Measurements from ENCODE around the gene GPR157.

Gene GPR157

DNA sequence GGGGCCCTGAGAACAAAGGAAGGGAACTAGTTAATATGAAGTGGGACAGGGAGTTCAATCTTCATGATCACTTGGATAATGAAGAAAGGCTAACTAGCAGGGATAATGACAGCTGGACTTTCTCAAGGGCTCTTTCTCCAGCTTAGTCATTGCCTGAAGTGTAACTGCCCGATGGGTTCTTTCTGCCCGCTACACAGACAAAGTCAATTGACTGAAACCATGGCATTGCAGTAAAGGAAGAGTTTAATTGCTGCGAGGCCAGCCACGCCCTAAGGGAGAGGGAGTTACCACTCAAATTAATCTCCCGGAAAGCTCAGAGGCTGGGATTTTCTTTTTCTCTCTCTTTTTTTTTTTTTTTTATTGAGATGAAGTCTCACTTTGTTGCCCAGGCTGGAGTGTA lies 42.9 kb downstream of the GPR157 start:
- no peak for DNase-seq

DNA sequence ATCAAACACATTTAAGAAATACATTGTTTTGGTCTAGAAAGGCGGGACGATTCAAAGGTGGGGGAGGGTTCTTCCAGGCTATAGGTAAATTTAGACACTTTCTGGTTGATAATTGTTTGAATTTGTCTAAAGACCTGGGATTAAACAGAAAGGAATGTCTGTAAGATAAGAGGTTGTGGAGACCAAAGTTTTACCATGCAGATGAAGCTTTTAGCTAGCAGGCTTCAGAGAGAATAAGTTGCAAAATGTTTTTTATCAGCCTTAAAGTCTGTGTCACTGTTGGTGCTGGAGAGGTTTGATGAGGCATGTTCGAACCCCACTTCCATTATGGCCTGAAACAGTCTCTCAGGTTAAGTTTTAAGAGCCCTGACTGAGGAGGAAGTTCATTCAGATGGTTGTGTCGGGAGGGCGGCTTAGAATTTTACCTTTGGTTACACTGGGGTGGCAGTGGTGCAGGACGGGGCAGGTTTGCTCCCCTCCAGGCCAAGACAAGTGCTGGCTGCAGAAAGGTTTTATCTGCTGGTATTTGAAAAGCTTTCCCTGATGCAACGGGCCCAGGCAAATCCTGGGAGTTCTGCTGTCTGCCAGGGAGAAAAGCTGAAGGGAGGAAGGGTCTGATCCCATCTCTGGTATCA lies 43.5 kb downstream of the GPR157 start:
- no peak for DNase-seq

DNA sequence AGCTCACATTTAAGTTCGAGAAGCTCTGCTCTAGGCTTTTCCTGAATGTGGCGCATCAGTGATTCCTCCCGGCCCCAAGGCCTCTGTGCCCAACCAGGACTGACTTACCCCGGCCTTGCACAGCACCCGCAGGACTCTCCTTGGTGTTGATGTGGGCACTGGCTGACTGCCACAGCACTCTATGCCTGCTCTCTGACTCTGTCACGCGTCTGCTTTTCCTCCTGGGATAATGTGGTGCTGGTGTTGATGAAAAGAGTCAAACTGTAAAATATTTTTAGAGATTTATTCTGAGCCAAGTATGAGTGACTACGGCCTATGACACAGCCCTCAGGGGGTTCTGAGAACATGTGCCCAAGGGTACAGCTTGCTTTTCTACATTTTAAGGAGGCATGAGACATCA lies 44.0 kb downstream of the GPR157 start:
- no peak for DNase-seq

DNA sequence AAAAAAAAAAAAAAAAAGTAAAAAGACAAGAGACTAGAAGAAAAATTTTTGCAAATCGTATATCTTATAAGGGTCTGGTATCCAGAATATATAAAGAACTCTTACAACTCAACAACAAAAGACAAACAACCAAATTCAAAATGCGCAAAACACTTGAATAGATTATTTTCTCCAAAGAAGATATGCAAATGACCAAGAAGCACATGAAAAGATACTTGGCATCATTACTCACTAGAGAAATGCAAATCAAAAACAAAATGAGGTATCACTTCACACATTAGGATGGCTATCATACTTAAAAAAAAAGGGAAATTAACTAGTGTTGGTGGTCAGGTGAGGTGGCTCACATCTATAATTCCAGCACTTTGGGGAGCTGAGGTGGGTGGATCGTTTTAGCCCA lies 47.4 kb downstream of the GPR157 start:
- DNase-seq = no peak

DNA sequence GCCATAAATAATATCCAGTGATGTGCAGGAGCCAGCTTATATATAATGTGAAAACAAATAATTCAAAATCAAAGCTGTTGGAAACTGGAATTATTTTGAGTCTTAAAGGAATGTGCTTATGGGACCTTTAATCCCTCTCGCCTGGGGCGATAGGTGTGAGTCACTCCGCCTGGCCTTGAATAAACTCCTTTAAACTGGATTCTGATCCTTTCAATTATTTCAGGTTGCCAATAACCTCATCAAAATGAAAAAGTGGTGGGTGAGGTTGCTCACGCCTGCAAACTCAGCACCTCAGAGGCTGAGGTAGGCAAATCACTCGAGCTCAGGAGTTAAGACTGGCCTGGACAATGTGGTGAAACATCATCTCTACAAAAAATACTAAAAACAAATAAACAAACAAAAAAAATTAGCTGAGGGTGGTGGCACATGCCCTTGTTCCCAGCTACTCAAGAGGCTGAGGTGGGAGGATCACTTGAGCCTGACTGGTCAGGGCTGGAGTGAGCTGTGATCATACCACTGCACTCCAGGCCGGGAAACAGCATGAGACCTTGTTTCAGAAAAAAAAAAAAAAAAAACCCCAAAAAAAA lies 48.1 kb downstream of the GPR157 start:
- DNase-seq = no peak

DNA sequence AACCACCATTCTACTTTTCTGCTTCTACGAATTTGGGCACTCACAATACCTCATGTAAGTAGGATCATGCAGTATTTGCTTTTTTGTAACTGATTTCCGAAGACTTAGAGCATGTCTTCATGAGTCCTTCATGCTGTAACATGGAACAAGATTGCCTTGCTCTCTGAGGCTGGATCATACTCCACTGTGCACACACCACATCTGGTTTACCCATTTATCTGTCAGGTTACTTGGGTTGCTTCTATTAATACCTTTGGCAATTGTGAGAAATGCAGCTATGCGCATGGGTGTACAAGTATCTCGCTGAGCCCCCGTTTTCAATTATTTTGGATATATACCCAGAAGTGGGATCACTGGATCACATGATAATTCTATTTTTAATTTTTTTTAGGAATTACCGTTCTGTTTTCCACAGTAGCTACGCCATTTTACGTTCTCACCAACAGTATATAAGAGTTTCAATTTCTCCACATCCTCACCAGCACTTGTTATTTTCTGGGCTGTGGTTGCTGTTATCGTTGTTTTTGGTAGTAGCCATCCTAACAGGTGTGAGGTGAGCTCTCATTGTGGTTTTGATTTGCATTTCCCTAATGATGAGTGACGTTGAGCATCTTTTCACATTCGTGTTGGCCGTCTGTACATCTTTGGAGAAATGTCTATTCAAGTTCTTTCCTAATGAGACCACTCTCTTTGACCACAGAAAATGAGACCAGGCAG lies 48.8 kb downstream of the GPR157 start:
- no peak for DNase-seq

DNA sequence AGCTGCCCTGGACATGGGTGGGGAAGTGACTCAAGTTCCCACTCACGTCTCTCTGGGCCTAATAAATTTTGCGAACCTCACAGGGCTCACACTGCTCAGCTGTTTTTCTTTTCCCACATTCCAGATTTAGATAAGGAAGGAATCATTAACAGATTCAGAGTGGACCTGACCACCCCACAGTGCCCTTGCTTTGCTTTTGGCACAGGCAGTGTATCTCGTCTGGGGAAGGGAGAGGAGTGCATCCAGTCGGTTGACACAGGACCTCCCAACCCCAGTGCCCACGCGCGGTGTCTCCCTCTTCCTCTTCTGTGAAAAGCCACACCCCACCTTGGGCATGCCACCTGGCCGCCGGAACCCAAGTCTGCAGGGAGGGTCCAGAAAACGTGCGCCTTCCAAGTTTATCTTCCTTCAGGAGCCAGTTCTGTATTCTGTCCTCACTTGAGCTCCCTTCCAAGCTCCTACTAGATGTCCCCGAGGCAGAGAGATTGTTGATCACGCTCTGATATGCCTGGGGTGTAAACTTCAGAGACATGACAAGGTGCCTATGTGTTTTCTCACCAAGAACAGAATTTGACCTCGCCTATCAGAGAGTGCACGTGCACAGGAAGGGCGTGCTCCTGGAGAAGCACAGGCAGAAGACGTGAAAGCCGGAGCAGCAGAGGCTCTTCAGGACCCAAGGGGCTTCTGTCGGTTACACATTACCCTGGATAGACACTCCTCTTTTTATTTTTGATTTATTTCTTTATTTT lies 50.0 kb downstream of the GPR157 start:
- no peak for DNase-seq

DNA sequence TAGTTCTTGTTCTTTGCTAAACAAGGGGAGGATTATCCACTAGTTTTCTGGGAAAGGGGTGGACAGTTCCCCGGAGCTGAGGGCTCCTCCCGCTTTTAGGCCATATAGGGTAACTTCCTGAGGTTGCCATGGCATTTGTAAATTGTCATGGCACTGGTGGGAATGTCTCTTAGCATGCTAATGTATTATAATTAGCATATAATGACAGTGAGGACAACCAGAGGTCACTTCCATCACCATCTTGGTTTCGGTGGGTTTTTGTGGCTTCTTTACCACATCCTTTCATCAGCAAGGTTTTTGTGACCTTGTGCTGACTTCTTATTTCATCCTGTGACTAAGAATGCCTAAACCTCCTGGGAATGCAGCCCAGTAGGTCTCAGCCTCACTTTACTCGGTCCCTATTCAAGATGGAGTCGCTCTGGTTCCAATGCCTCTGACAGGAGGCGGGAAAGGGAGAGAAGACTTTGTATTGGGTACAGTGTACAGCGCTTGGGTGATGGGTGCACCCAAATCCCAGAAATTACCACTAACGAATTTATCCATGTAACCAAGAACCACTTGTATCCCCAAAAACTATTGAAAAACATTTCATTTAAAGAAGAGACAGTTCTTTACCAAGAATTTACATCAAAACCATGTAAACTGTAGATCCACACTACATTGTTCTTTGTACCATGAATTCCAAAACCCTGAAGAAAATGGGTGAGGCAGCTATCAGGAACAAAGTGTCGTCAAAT lies 50.7 kb downstream of the GPR157 start:
- DNase-seq = no peak

DNA sequence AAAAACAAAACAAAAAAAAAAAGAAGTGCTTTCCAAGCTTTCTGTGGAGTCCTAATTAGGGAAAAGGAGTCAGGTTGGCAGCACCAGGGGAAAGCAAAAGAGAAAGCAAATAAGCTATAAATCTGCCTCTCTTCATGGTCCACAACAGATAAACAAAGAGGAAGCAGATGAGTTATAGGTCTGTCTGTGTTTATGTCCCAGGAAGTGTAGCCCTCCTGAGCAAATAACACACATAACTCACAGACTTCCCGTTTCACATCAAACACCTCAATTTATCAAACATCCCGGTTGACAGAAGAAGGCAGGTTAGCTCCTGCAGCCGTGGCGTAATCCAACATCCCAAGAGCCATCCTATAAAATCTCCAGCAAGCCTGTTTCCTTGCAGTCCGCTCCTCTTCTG lies 53.9 kb downstream of the GPR157 start:
- no peak for DNase-seq

DNA sequence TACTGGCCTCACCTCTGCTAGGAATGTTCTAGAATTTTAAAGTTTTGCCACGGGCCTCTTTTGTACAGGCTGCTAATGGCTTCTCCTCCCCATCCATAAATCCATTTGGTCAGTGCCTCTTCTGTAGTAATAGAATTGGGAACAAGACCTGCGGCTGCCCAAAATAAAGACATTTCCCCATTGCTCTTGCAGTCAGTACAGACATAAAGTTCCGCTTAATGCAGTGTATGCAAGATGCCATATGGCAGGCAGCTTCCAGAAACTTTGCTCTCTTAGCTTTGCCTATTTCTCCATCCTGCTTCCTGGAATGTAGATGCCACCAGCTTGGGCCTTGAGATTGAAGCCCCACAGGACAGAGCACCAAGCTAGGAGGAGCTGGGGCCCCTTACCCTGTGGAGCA lies 55.8 kb downstream of the GPR157 start:
- no peak for DNase-seq

DNA sequence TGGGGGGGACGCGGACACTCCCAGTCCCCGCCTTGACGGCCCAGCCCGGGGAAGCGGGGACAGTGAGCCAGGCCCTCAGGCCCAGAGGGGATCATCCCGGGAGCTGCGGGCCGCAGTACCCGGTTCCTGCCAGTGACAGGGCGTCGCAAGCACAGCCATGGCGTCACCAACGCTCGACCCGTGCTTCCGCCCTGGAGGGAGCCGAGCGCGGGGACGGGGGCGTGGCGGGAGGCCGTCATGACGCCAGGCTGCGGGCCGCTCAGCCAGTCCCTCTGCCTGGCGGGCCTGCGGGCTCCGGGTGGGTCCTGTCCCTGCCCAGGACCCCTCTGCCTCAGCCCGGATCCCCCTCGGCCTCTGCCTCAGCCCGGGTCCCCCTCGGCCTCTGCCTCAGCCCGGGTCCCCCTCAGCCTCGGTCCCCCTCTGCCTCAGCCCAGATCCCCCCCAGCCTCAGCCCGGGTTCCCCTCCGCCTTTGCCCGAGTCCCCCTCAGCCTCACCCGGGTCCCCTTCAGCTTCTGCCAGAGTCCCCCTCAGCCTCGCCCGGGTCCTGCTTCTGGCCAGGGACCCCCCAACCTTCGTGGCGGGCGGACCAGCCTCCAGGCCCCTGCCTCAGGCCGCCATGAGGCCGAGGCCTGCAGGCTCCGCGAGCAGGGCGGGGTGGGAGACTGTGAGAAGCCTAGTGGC lies 57.2 kb downstream of the GPR157 start:
- no peak for DNase-seq

DNA sequence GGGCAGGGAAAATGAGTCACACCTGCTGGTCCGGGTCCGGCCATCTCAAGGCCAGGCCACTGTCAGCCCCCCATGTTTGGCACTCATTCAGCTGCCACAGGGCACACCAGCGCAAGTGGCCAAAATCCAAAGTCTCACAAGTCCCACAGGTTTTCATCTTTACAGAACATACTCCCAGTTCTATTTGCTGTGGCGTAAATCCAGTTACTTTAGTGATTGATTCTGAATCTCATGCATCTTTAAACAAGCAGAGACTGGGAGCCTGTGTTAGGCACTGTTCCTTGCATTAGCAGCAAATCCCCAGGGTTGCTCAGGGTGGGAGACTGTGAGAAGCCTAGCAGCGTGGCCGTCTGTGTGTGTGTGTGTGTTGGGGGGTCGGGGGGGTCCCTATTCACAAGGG lies 58.4 kb downstream of the GPR157 start:
- DNase-seq = no peak

DNA sequence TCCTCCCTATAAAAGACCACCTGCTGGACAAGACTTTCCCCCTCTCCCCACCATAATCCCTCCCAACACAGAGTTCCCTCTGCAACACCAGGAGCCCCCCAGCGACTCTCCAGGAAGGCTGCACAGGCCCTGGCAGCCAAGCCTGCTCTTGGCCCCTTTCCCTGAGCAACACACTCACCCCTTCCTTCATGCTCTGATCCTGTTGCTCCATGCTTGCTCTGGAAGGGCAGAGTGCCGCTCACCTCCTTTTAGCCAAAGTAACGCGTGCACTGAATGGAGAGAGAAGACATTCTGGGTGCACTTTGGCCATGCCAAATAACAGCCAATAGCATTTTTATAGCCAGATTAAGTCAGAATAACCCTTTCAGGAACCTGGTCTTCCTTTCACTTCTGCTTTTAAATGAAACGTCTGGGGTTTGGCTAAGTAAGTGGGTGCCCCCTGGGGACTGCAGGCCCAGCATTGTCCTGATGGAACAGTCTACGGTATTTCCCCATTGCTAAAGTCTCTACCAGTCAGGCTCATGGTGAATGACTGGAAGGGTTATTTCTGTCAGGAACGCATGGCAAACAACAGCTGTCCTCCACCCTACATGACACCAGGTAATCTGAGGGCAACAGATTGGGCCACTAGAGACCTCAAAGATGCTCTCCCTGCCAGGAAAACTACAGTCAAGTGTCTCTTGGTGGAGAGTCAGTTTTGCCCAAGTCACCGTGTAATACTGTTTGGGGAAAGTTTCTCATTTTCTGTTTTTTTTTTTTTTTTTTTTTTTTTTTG lies 59.4 kb downstream of the GPR157 start, which contains the start of gene SLC2A5:
Gene SLC2A5, minus strand, starts transcription at position 310 of the 775 bp plus-strand sequence. Its CDS starts 99 bp downstream, at position 211.
- no peak for DNase-seq

DNA sequence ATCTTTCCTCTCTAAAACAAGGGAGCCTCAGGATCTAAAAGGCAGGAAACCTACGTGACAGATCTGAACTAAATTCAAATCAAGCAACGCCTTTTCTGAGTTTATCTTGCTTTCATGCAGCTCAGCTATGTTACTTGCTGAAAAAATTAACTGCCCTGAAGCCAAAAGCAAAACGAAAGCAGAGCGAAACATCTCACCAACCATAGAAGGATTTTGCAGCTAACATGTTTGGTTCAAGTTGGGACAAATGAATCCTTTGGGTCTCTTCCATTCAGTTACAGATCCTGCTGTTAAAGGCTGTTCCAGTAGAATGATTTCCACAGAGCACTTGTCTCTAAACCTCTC lies 59.9 kb downstream of the GPR157 start:
- DNase-seq = no peak

DNA sequence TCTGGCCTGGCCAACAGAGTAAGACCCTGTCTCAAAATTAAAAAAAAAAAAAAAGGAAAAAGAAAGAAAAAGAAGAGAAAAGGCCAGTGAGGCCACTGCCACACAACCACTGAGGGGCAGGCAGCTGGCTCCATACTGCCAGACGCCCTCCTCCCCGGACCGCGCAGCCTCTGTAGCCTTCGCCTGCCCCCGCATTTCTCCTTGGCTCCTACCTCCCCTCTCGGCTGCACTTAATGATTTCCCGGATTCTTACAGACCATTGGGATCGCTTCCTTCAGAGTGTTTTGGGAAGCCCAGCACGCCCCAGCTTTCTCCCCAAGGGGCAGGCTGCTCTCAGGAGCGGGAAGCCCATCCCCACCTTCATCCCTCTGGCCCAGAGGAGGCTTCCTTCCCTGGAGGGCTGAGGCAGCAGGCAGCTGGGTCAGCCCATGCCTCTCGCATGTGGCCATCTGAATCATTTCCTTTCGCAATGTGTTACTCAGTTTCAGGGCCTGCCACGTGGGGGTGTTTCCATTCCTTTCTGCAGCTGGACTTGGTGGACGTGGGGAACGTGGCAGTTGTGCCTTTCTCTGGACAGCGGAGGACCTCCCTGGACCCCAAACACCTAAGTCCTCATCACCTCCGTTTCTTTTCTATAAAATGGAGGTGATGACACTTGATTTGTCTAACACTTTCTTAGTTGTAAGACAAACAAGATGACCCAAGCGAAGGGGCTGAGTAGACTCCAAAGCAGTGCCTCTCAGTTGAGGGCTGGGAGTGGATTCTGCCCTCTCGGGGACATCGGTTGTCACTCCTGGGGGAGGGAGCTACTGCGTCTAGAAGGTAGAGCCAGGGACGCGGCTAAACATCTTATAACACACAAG lies 61.7 kb downstream of the GPR157 start:
- DNase-seq = no peak

DNA sequence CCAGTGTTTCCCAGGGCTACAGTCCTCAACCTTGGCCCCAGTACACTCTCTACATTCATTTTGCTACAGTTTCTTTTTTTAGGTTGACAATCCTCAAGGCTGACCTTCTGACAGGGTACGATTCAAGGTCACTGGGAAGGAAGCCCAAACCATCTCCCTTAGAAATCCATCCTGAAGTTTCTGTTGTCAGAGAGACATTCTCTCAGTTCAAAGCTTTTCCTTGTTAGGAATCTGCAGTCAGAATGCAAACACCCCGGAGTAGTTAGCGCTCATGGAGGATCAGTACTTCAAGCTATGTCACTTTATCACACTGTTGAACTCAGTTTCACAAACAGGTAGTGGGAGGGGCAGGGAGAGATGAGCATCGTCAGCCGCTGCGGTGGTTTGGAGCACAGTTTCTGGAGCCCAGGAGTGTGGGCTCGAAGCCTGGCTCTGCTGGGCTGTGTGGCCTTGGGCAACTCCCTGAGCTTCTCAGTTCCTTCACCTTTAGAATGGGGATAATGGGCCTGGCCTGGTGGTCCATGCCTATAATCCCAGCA lies 63.6 kb downstream of the GPR157 start:
- no peak for DNase-seq

DNA sequence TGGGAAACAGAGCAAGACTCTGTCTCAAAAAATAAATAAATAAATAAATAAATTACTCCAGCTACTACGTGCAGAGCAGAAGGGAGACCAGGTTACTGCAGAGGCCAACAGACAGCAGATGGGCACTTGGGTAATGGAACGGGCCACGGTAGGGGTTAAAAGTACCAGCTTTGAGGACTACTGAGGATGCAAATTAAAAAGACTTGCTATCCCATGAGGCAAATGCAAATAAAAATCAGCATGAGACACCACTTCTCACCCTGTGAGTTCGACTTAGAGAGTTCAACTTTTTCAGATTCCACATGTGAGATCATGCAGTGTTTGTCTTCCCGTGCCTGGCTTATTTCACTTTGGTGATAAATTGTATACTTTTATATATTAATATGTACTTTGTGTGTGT lies 66.1 kb downstream of the GPR157 start:
- DNase-seq = no peak

DNA sequence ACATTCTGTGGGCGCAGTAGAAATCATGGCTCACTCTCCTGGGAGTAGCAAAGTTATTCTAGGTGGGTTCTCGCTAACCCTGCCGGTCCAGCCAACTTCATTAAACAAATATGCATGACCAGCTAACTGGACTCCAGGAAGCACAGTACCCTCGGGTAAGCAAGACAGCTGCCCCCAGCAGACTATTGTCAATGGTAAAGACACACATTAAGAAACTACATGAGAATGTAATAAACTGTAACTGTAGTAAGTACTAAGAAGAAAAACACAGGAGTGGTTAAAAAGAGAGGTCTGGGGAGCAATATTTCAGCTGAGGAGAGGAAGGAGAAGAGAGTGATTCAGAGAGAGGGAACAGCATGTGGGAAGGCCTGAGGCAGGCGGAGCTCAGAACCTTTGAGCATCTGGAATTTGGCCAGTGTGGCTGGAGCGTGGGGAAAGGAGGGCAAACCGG lies 66.9 kb downstream of the GPR157 start:
- no peak for DNase-seq

DNA sequence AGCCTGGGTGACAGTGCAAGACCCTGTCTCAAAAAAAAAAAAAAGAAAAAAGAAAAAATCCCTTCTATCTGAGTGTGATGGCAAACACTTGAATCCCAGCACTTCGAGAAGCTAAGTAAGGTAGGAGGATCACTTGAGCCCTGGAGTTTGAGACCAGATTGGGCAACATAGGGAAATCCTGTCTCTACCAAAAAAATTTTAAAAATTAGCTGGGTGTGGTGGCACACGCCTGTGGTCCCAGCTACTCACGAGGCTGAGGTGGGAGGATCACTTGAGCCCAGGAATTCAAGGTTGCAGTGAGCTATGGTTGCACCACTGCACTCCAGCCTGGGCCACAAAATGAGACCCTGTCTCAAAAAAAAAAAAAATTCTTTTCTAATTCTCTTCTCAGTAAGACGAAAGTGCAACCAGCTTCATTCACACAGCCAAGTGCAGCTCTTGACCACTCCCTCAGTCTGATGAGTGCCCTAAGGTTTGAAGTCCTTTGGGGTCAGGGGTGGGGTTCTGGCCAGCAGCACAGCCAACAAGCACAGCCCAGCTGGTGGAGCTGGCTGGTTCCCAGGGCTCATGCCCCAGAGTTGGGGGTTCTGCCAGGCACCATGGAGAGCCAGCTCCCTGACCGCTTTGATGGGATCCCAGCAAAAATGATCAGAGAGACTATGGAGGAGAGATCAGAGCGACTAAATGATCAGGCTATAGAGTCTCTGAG lies 67.5 kb downstream of the GPR157 start:
- no peak for DNase-seq

Data from CD4-positive, alpha-beta T cell treated with Interleukin-17A for 4 hours (primary cell).